SJSA1 (cell line): ENCODE data around the gene ARHGAP26. TPM values are rescaled to one million over a fixed set of nuclear protein-coding genes. Genes with fewer than 3 reads are reported as not detected.

Source experiments
- DNase-seq, 2 experiments: peaks; one replicate each; pipeline ENCODE4 v3.0.0-alpha.2; 2015 to 2020; ENCODE audit warnings: low spot score in 2 of 2, low read depth in 1 of 2
- H3K27ac ChIP-seq: fragments of 250-450 bp; sonication (Bioruptor Pico); 2 replicates; pipeline ENCODE4 v1.5.1; 2020; ENCODE audit warnings: mild to moderate bottlenecking, moderate library complexity
- H3K27me3 ChIP-seq: fragments of 250-450 bp; sonication (Bioruptor Pico); replicated peaks from 2 replicates; pipeline ENCODE4 v1.5.1; 2020; ENCODE audit warnings: mild to moderate bottlenecking, moderate library complexity
- H3K36me3 ChIP-seq: fragments of 250-450 bp; sonication (Bioruptor Pico); 2 replicates; pipeline ENCODE4 v1.5.1; 2020; ENCODE audit warnings: mild to moderate bottlenecking
- H3K4me1 ChIP-seq: fragments of 250-450 bp; sonication (Bioruptor Pico); replicated peaks from 2 replicates; pipeline ENCODE4 v1.6.1; 2021; ENCODE audit warnings: mild to moderate bottlenecking
- H3K4me3 ChIP-seq: fragments of 250-450 bp; sonication (Bioruptor Pico); 2 replicates; pipeline ENCODE4 v1.5.1; 2020; ENCODE audit warnings: mild to moderate bottlenecking
- H3K9me3 ChIP-seq: fragments of 250-450 bp; sonication (Bioruptor Pico); replicated peaks from 2 replicates; pipeline ENCODE4 v1.5.1; 2020; ENCODE audit warnings: mild to moderate bottlenecking
- total RNA-seq: library from RNA; depleted of rRNA; stranded (reverse); fragments of >200 nt; shearing (Covaris generic); gene quantifications from 2 replicates; pipeline ENCODE4 v1.2.3, GENCODE V29; 2014

Gene ARHGAP26
- total RNA-seq, 1 experiment from 2014 or later: 10.2 TPM

DNA sequence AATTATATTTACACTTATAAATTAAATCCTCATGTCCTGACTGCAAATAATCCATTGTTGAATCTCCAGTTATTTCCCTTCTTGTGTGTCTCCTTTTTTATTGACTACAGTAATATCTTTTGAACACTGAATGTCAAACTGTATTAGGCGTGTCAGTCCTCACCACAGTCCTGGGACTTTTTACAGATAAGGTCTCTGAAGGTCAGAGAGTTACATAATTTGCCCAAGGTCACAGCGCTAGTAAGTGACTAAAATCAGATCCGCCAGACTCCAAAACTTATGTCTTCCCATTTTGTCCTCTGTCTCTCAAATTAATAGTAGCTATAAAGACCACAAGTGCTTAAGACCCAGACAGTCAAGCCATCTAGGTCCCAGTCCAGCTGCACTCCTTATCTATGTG, 359.0 kb downstream of the ARHGAP26 start:
- DNase-seq: no peak
- H3K27ac ChIP-seq: no peak overlapping the region
- H3K9me3 ChIP-seq: no peaks in the 10 kb centered on the region
- no peaks in the 10 kb centered on the region for H3K27me3 ChIP-seq
- peaks cover 4% of the 10 kb centered on the region for H3K4me1 ChIP-seq
- H3K4me3 ChIP-seq: no peak overlapping the region
- no peaks in the 10 kb centered on the region for H3K36me3 ChIP-seq

DNA sequence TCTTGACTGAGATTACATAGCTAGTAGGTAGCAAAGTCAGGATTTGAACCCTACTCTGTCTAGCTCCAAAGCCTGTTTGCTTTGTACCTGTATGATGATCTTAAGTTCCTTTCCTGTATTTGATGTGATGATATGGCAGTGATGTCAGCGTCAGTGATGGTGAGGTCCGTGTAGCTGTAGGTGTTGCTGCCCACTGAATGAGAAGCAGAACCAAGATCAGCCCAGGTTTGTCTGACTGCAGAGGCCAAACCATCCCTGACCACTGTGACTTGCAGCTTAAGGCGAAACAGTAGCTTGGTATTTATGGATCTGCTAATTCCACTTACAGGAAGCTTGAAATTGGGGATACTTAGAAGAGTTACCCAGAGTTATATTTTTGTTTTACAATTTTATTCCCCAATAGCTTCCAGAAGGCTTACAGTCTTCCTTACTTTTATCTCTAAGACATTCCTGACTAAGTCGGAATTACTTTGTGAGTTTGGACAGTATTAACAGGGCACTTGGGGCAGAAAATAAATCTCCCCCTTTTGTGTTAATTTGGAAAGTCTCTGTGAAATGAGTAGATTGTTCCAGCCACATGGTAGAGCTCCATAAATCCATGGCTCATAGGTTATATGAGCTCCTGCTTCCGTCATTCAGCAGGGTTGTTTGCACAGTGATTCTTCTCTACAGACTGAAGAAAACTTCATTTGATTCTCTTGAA, 359.9 kb downstream of the ARHGAP26 start:
- Histone ChIP-seq H3K4me3 (no peak overlapping the region), H3K4me1 (peaks cover 10% of the 10 kb centered on the region), H3K9me3 (no peaks in the 10 kb centered on the region), H3K27ac (no peak overlapping the region), H3K27me3 (no peaks in the 10 kb centered on the region), H3K36me3 (no peaks in the 10 kb centered on the region; the same call in 1 of the 2 replicates)
- DNase-seq: no peak

- H3K4me3 ChIP-seq: no peak overlapping the region
These were observed 360.6 kb downstream of the ARHGAP26 start for GRCh38 chr5:143130613-143131305.

DNA sequence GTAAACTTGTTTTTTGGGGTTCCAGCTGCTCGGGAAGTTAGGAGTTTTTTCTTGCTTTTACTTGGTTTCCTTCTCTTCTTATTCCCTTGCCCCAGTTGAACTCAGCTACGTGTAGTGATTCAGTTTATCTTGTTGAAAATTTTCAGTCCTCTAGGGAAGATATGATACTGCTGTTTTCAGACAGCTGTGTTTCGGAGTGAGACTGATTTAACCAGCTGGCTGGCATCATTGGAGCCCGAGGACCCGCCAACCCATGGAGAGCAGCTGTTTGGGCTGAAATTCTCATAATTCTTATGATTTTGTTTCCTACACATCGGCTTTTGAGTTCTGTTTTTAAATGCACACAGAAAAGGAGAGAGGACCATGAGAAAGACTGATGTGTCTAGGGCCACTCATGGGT, 361.8 kb downstream of the ARHGAP26 start:
- Histone ChIP-seq H3K4me3 (no peak overlapping the region), H3K27ac (no peak overlapping the region), H3K27me3 (no peaks in the 10 kb centered on the region), H3K9me3 (no peaks in the 10 kb centered on the region), H3K36me3 (no peaks in the 10 kb centered on the region; the same call in 1 of the 2 replicates), H3K4me1 (peaks cover 10% of the 10 kb centered on the region)
- DNase-seq: no peak

More at GRCh38 chr5:143130613-143131305, 360.6 kb downstream of the ARHGAP26 start:
- Histone ChIP-seq H3K36me3 (no peaks in the 10 kb centered on the region; the same call in 1 of the 2 replicates), H3K9me3 (no peaks in the 10 kb centered on the region), H3K27ac (no peak overlapping the region), H3K4me1 (peaks cover 10% of the 10 kb centered on the region), H3K27me3 (no peaks in the 10 kb centered on the region)
- no peak for DNase-seq

- Histone ChIP-seq H3K36me3 (no peaks in the 10 kb centered on the region; the same call in 1 of the 2 replicates), H3K4me1 (peaks cover 10% of the 10 kb centered on the region), H3K9me3 (no peaks in the 10 kb centered on the region), H3K4me3 (no peak overlapping the region), H3K27me3 (no peaks in the 10 kb centered on the region), H3K27ac (no peak overlapping the region)
- DNase-seq: no peak
These were observed 362.6 kb downstream of the ARHGAP26 start for GRCh38 chr5:143132739-143133138.

DNA sequence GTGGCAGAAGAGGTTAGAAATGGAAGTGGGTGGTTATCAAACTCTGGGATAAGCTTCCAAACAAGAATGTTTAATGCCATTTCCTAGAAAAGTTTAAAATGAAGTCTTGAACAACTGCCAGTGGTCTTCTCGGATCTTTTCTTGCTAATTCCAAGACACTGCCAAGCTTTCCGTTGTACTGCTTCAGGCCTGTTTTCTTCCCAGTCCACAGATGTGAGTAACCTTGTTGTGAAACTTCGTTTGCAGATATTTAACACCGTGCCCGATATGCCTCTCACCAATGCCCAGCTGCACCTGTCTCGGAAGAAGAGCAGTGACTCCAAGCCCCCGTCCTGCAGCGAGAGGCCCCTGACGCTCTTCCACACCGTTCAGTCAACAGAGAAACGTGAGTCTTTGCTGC, 363.5 kb downstream of the ARHGAP26 start:
- H3K4me1 ChIP-seq: peaks cover 14% of the 10 kb centered on the region
- H3K27me3 ChIP-seq: no peaks in the 10 kb centered on the region
- DNase-seq: no peak
- no peaks in the 10 kb centered on the region; the same call in 1 of the 2 replicates for H3K36me3 ChIP-seq
- no peak overlapping the region for H3K27ac ChIP-seq
- no peak overlapping the region for H3K4me3 ChIP-seq
- no peaks in the 10 kb centered on the region for H3K9me3 ChIP-seq

DNA sequence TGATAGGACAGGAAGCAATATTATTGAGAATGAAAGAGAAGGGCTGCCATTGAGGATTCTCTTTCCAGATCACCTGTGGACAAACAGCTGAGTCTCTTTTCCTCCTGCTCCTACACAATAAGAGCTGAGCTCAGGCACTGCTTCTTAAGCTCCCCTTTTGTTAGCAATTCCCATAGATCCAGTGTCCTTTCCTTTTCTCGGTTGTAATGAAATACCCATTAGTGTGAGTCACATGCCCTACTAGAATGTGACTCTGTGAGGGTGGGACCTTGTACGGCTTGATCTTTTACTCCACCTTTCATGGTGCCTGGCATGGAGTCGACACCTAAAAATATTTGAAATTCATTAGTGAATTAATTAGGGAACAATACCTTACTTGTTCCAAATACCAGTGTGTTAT, 364.1 kb downstream of the ARHGAP26 start:
- no peak overlapping the region for H3K27ac ChIP-seq
- H3K36me3 ChIP-seq: no peaks in the 10 kb centered on the region; the same call in 1 of the 2 replicates
- H3K27me3 ChIP-seq: no peaks in the 10 kb centered on the region
- peaks cover 17% of the 10 kb centered on the region for H3K4me1 ChIP-seq
- no peak overlapping the region for H3K4me3 ChIP-seq
- peak in 1 of 2 experiments; percentile 47 for DNase-seq
- no peaks in the 10 kb centered on the region for H3K9me3 ChIP-seq

- Histone ChIP-seq H3K9me3 (no peaks in the 10 kb centered on the region), H3K27me3 (no peaks in the 10 kb centered on the region)
- no peak for DNase-seq
These were observed 364.7 kb downstream of the ARHGAP26 start for GRCh38 chr5:143134900-143135299.

DNA sequence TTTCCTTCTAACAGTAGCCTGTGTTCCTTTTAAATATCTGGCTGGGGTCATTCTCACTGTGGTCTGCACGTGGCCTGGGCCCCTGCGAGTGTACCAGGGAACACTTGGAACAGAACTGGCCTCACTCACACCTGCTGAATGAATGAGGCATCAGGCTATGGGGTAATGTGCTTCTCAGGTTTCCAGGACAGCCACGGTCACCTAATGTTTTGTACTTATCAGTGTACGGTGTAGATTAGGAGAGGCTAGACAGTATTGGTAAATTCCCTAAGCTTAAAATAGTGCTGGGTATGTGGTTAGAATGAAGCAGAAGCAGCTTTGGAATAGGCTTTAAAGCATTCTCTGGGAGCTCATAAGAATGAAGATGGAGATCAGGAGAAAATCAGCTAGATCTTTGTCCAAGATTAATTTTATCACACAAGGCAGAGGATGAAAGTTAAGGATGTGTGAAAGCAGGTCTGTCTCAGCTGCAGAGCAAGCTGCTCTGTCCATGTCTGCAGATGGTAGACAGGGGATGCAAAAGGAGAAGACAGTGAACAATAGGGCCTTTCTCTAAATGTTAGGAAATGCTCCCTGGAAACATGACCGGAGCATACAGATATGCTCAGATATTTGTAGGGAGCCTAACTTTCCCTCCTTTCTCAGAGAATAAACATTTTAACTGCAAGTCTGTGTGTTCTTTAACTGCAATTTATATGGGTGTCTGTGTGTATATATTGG, 365.8 kb downstream of the ARHGAP26 start:
- H3K4me3 ChIP-seq: no peak overlapping the region
- peaks cover 27% of the 10 kb centered on the region for H3K4me1 ChIP-seq
- DNase-seq: no peak
- no peak overlapping the region for H3K27ac ChIP-seq
- no peaks in the 10 kb centered on the region for H3K27me3 ChIP-seq
- H3K9me3 ChIP-seq: no peaks in the 10 kb centered on the region
- H3K36me3 ChIP-seq: no peaks in the 10 kb centered on the region; the same call in 1 of the 2 replicates

More at GRCh38 chr5:143134900-143135299, 364.7 kb downstream of the ARHGAP26 start:
- Histone ChIP-seq H3K4me1 (peaks cover 17% of the 10 kb centered on the region), H3K36me3 (no peaks in the 10 kb centered on the region; the same call in 1 of the 2 replicates), H3K27ac (no peak overlapping the region), H3K4me3 (no peak overlapping the region)

DNA sequence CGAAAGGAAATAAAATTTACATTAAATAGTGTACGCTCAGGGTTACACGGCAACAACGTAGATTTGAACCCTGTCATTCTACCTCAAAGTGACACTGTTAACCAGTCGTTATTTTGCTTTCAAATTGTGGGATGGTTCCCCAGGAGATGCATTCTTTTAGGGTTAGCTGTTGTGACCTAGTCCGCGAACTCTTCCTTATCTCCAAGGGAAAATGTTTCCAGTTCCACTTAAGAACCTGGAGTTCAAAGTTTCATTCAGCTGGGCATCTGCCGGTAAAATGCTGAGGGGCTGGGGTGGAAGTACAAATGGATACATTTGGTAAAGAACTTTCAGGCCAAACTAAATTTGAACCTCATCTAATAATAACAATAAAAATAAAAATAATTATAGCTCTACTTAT, 368.7 kb downstream of the ARHGAP26 start:
- DNase-seq: no peak
- H3K4me3 ChIP-seq: no peak overlapping the region
- H3K27me3 ChIP-seq: no peaks in the 10 kb centered on the region
- no peaks in the 10 kb centered on the region; the same call in 1 of the 2 replicates for H3K36me3 ChIP-seq
- H3K27ac ChIP-seq: no peak overlapping the region
- peaks cover 54% of the 10 kb centered on the region for H3K4me1 ChIP-seq
- H3K9me3 ChIP-seq: no peaks in the 10 kb centered on the region

- H3K27me3 ChIP-seq: no peaks in the 10 kb centered on the region
- no peak overlapping the region for H3K4me3 ChIP-seq
- H3K4me1 ChIP-seq: peaks cover 54% of the 10 kb centered on the region
- no peak overlapping the region for H3K27ac ChIP-seq
- H3K9me3 ChIP-seq: no peaks in the 10 kb centered on the region
- H3K36me3 ChIP-seq: no peaks in the 10 kb centered on the region; the same call in 1 of the 2 replicates
- DNase-seq: no peak
These were observed 369.4 kb downstream of the ARHGAP26 start for GRCh38 chr5:143139585-143139984.

GRCh38 chr5:143140492-143141203, 370.5 kb downstream of the ARHGAP26 start:
- Histone ChIP-seq H3K4me3 (no peak overlapping the region), H3K27me3 (no peaks in the 10 kb centered on the region), H3K27ac (peak overlapping the region; percentile 46), H3K4me1 (peaks cover 63% of the 10 kb centered on the region), H3K9me3 (no peaks in the 10 kb centered on the region), H3K36me3 (no peaks in the 10 kb centered on the region)
- DNase-seq: no peak

DNA sequence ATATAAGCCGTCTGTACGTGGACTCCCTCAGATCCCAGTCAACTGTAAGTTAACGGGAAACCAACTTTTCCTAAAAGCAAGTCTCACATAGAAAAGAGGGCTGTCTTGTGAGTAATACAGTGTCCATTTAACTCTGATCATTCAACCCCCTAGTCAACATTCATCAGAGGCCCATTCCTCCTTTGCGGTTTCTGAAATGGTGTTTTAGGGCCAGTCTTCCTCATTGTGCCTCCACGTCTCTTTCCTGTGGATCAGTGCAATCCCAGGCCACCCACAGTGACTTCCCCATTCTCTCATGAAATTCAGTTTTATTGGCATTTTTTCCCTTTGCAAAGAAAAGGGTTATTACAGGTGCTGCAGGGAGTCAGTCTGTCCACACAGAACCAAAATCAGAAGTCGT, 371.5 kb downstream of the ARHGAP26 start:
- Histone ChIP-seq H3K27me3 (no peaks in the 10 kb centered on the region), H3K36me3 (no peaks in the 10 kb centered on the region), H3K4me3 (no peak overlapping the region), H3K9me3 (no peaks in the 10 kb centered on the region), H3K4me1 (peaks cover 65% of the 10 kb centered on the region), H3K27ac (peak overlapping the region; percentile 46)
- peak; percentile 94 to 98 for DNase-seq
